Activated CD8-positive, alpha-beta memory T cell treated with anti-CD3 and anti-CD28 coated beads for 4 hours (primary cell): Measurements from ENCODE around the gene HSPB1.
A peak's percentile ranks its signal among the peaks of the same experiment; 100 is the strongest.
"Not testable (repeated sequence)": the region's sequence is repeated elsewhere in the genome, so short reads cannot be mapped to it uniquely, and the experiment has no call there.

Experiments
- DNase-seq, 2 donors: peaks; one replicate each; pipeline ENCODE4 v3.0.0-alpha.2; 2020; ENCODE audit warnings: low read depth in 2 of 2

The HSPB1 gene

GRCh38 chr7:76308874-76309273, 6.4 kb downstream of the HSPB1 start:
- DNase-seq, result not testable (repeated sequence)

- not testable (repeated sequence) for DNase-seq
Measured at GRCh38 chr7:76309341-76310101, 7.0 kb downstream of the HSPB1 start.

GRCh38 chr7:76310102-76310957, 7.9 kb downstream of the HSPB1 start:
- no peak for DNase-seq

GRCh38 chr7:76311838-76312237, 9.4 kb downstream of the HSPB1 start:
- not testable (repeated sequence) for DNase-seq

GRCh38 chr7:76314042-76314721, 11.7 kb downstream of the HSPB1 start:
- DNase-seq, result peak; percentile 86 to 92

- DNase-seq, result not testable (repeated sequence)
Measured at GRCh38 chr7:76314740-76315139, 12.3 kb downstream of the HSPB1 start.

- DNase-seq, result no peak
Measured at GRCh38 chr7:76315364-76315763, 12.9 kb downstream of the HSPB1 start.

- no peak for DNase-seq
Measured at GRCh38 chr7:76316984-76317781, 14.7 kb downstream of the HSPB1 start.

GRCh38 chr7:76317782-76318487, 15.5 kb downstream of the HSPB1 start:
- DNase-seq, result peak; percentile 87 to 92

GRCh38 chr7:76318488-76319353, 16.2 kb downstream of the HSPB1 start:
- DNase-seq, result peak; percentile 22 to 33

GRCh38 chr7:76325092-76325491, 22.6 kb downstream of the HSPB1 start:
- no peak for DNase-seq

GRCh38 chr7:76325811-76326210, 23.3 kb downstream of the HSPB1 start:
- DNase-seq, result no peak

GRCh38 chr7:76326646-76327233, 24.3 kb downstream of the HSPB1 start:
- no peak for DNase-seq

GRCh38 chr7:76327610-76328009, 25.1 kb downstream of the HSPB1 start:
- no peak for DNase-seq

- no peak for DNase-seq
Measured at GRCh38 chr7:76328389-76328788, 25.9 kb downstream of the HSPB1 start.

- DNase-seq, result no peak
Measured at GRCh38 chr7:76329479-76329878, 27.0 kb downstream of the HSPB1 start.

GRCh38 chr7:76330261-76330660, 27.8 kb downstream of the HSPB1 start:
- DNase-seq, result no peak

- no peak for DNase-seq
Measured at GRCh38 chr7:76330673-76331072, 28.2 kb downstream of the HSPB1 start.

GRCh38 chr7:76332078-76332477, 29.6 kb downstream of the HSPB1 start:
- DNase-seq, result no peak
